Type B pancreatic cell (in vitro differentiated cells): ENCODE measurements around the gene FAXDC2. TPM values are rescaled to one million over a fixed set of nuclear protein-coding genes. Genes with fewer than 3 reads are reported as not detected.

Experiments used
- DNase-seq: peaks from one replicate; pipeline ENCODE4 v3.0.0; 2021; ENCODE audit warnings: mixed read lengths; ENCODE audit not compliant: unreplicated experiment; ENCODE audit errors: extremely low spot score
- H3K27ac Mint-ChIP-seq: 2 replicates; pipeline ENCODE4 v1.8.0; 2021; ENCODE audit warnings: mild to moderate bottlenecking, mixed read lengths
- H3K27me3 Mint-ChIP-seq: 2 replicates; pipeline ENCODE4 v1.8.0; 2021; ENCODE audit warnings: mixed read lengths
- H3K36me3 Mint-ChIP-seq: 2 replicates; pipeline ENCODE4 v1.8.0; 2021; ENCODE audit warnings: mixed read lengths
- H3K4me1 Mint-ChIP-seq: one replicate; pipeline ENCODE4 v1.8.0; 2021; ENCODE audit warnings: mixed read lengths; ENCODE audit not compliant: unreplicated experiment
- H3K4me3 Mint-ChIP-seq: 2 replicates; pipeline ENCODE4 v1.8.0; 2021; ENCODE audit warnings: mild to moderate bottlenecking, mixed read lengths
- H3K9me3 Mint-ChIP-seq: 2 replicates; pipeline ENCODE4 v1.8.0; 2021; ENCODE audit warnings: mixed read lengths
- total RNA-seq: library from RNA; stranded (reverse); gene quantifications from 2 replicates; pipeline ENCODE4 v1.2.1, GENCODE V29; 2021; ENCODE audit warnings: low replicate concordance
- TF ChIP-seq, protein P1 (sequence below): fragments of 200-600 bp; sonication (generic); conservative IDR thresholded peaks from 2 replicates; pipeline ENCODE4 v1.5.0; 2021; ENCODE audit warnings: antibody characterized with exemption, mild to moderate bottlenecking

Gene FAXDC2
- total RNA-seq, 1 donor from 2014 or later: 24.9 TPM

DNA sequence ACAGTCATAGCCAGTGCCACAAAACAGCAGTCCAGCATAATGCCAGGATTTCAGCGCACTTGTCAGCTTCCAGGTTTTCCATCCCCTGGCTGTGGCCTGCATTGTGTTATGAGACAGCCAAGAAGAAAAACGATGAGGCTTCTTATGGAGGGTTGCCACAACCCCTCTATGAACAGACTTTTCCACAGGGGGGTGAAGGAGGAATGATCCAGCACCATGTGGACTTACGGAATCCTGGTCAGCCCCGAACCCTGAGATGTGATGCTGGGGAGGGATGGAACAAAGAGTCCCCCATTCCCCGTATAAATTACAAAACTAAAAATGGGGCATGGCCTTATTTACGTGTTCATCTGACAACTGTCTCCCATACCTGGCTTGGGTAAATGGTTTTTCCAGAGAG is 32.6 kb downstream of the FAXDC2 start:
- TF ChIP-seq, protein P1, sequence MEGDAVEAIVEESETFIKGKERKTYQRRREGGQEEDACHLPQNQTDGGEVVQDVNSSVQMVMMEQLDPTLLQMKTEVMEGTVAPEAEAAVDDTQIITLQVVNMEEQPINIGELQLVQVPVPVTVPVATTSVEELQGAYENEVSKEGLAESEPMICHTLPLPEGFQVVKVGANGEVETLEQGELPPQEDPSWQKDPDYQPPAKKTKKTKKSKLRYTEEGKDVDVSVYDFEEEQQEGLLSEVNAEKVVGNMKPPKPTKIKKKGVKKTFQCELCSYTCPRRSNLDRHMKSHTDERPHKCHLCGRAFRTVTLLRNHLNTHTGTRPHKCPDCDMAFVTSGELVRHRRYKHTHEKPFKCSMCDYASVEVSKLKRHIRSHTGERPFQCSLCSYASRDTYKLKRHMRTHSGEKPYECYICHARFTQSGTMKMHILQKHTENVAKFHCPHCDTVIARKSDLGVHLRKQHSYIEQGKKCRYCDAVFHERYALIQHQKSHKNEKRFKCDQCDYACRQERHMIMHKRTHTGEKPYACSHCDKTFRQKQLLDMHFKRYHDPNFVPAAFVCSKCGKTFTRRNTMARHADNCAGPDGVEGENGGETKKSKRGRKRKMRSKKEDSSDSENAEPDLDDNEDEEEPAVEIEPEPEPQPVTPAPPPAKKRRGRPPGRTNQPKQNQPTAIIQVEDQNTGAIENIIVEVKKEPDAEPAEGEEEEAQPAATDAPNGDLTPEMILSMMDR: no peak
- no peak overlapping the region for H3K4me3 Mint-ChIP-seq
- peaks cover 45% of the 10 kb centered on the region for H3K36me3 Mint-ChIP-seq
- DNase-seq: no peak
- H3K27ac Mint-ChIP-seq: no peak overlapping the region
- no peaks in the 10 kb centered on the region for H3K4me1 Mint-ChIP-seq
- H3K9me3 Mint-ChIP-seq: no peaks in the 10 kb centered on the region
- no peaks in the 10 kb centered on the region for H3K27me3 Mint-ChIP-seq

DNA sequence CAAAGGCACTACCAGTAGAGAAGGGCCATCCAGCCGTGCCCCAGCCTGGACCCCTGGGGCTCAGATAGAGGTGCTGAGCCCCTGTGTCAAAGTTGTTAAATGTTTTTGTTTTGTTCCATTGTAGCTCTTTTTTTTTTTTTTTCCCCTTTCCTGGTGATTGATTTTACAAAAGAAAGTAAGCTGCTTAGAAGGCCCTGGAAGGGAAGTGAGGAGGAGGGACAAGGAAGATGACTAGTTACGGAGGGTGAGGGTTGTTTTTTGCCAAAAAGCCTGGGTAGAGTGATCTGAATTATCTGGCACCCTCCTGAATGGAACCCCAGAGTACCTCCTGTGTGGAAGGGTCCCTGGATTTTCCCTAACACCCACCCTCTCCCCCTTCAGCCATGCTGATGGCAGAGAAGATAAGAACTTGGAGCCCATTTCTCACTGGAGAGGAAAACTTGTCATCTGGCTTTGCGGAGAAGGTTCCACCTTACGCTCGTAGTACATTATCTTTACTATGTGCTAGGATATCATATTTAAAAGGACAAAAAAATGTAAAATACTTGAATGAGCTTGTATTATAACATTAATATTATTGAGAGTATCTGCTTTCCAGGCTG is 33.4 kb downstream of the FAXDC2 start:
- no peak overlapping the region for H3K27ac Mint-ChIP-seq
- DNase-seq: no peak
- no peaks in the 10 kb centered on the region for H3K4me1 Mint-ChIP-seq
- no peak overlapping the region for H3K4me3 Mint-ChIP-seq
- TF ChIP-seq, protein P1: no peak
- no peaks in the 10 kb centered on the region for H3K27me3 Mint-ChIP-seq
- H3K9me3 Mint-ChIP-seq: no peaks in the 10 kb centered on the region
- peaks cover 45% of the 10 kb centered on the region for H3K36me3 Mint-ChIP-seq

DNA sequence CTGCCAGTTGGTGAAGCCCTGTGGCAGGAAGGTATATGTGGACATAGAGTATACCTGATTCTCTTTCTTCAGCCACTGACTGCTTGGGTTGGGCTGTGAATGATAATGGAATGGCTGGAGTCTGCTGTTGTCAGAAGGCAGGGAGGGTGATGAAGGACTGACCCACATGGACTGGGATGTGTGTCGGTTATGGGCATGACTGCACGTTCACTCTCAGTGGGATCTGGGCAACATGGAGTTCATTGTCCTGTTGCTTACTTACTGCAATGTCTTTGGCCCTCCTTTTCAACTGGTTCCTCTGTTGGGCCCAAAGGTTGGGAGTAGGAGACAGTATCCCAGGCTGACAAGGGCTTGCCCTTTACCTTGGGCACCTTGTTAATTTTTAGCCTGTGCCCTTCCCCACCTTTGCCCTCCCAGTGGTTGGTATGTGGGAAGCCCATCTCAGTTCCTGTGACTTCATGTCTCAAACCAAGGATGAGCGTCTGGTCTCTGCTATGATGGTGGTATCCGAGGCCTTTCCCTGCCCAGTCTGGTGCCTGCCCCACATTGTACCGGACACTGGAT is 34.6 kb downstream of the FAXDC2 start:
- Mint-ChIP-seq H3K9me3 (no peaks in the 10 kb centered on the region), H3K27me3 (no peaks in the 10 kb centered on the region), H3K4me1 (no peaks in the 10 kb centered on the region), H3K36me3 (peaks cover 44% of the 10 kb centered on the region), H3K27ac (no peak overlapping the region), H3K4me3 (no peak overlapping the region)
- TF ChIP-seq, protein P1: no peak
- no peak for DNase-seq

DNA sequence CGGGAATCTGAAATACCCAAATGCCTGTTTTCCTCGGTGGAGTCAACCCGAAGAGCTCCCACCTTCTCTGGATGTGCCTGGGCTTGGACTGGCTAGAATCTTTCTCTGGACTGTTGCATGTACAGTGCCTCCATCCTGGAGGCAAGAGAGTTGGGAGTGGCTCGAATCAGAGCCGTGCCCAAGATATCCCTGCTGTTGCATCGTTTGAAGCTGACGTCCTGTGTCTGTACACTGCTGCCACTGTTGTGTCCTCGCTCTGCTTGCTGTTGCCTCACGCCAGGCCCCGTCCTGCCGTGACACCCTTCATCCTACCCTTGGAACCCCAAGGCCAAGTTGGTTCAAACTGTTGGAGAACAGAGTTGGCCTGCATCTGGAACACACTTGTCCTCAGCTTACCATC is 35.4 kb downstream of the FAXDC2 start:
- no peak overlapping the region for H3K27ac Mint-ChIP-seq
- peaks cover 44% of the 10 kb centered on the region for H3K36me3 Mint-ChIP-seq
- no peaks in the 10 kb centered on the region for H3K9me3 Mint-ChIP-seq
- H3K4me3 Mint-ChIP-seq: no peak overlapping the region
- no peaks in the 10 kb centered on the region for H3K27me3 Mint-ChIP-seq
- H3K4me1 Mint-ChIP-seq: no peaks in the 10 kb centered on the region
- TF ChIP-seq, protein P1: no peak
- no peak for DNase-seq

DNA sequence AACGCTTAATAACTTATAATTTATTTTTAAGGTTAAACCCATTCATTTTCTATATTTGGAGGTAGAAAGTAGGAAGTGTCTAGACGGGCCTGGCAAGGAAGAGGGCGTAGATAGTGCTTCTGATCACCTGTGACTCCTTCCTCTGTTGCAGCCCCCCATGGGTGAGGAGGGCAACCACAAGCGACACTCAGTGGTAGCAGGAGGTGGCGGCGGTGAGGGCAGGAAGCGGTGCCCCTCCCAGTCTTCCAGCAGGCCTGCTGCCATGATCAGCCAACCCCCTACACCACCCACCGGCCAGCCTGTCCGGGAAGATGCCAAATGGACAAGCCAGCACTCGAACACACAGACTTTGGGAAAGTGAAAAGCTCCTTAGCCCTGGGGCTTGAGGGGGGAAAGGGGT is 36.7 kb downstream of the FAXDC2 start:
- Mint-ChIP-seq H3K4me3 (no peak overlapping the region), H3K27me3 (no peaks in the 10 kb centered on the region), H3K27ac (no peak overlapping the region), H3K36me3 (peaks cover 45% of the 10 kb centered on the region), H3K4me1 (no peaks in the 10 kb centered on the region), H3K9me3 (no peaks in the 10 kb centered on the region)
- TF ChIP-seq, protein P1: no peak
- DNase-seq: no peak
